DND-41 (cell line): Measurements from ENCODE around the gene LRRC27.

Experiments used
- ATAC-seq: fragments of 200-7000 bp; cut with Tn5 transposase; 3 replicates; pipeline ENCODE4 v1.9.1; 2021; ENCODE audit warnings: low read depth; ENCODE audit not compliant: insufficient read depth
- DNase-seq: peaks from one replicate; pipeline ENCODE4 v3.0.0-alpha.2; 2020
- H2AFZ ChIP-seq: 2 replicates; pipeline ENCODE4 v1.6.0; 2012; ENCODE audit warnings: low read depth, low read length
- H3K27ac ChIP-seq: 2 replicates; pipeline ENCODE4 v1.5.1; 2012; ENCODE audit warnings: low read length, inconsistent platforms
- H3K27me3 ChIP-seq: fragments of 200-600 bp; sonication (generic); 2 replicates; pipeline ENCODE4 v1.6.0; 2012; ENCODE audit warnings: low read length, mild to moderate bottlenecking, inconsistent platforms; ENCODE audit not compliant: insufficient read depth, poor library complexity
- H3K36me3 ChIP-seq: 2 replicates; pipeline ENCODE4 v1.5.1; 2012; ENCODE audit warnings: low read length, inconsistent platforms; ENCODE audit not compliant: insufficient read depth
- H3K4me1 ChIP-seq: 2 replicates; pipeline ENCODE4 v1.5.1; 2012; ENCODE audit warnings: mild to moderate bottlenecking, low read length; ENCODE audit not compliant: insufficient read depth
- H3K4me2 ChIP-seq: 2 replicates; pipeline ENCODE4 v1.6.0; 2012; ENCODE audit warnings: mild to moderate bottlenecking, moderate library complexity, low read length, inconsistent platforms; ENCODE audit not compliant: insufficient read depth
- H3K4me3 ChIP-seq, 2 experiments: fragments of 200-600 bp in 1 of 2; shearing (Covaris generic) in 1 of 2; 2 replicates each; pipeline ENCODE4 v1.5.1; 2012 to 2016; ENCODE audit warnings: inconsistent platforms in 2 of 2, low read length in 2 of 2, mild to moderate bottlenecking in 2 of 2, low read depth in 1 of 2, moderate library complexity in 1 of 2
- H3K79me2 ChIP-seq: 2 replicates; pipeline ENCODE4 v1.6.0; 2012; ENCODE audit warnings: low read length, inconsistent platforms; ENCODE audit not compliant: insufficient read depth
- H3K9ac ChIP-seq: 2 replicates; pipeline ENCODE4 v1.6.0; 2012; ENCODE audit warnings: low read depth, mild to moderate bottlenecking, inconsistent platforms, low read length, moderate library complexity
- H3K9me3 ChIP-seq: 2 replicates; pipeline ENCODE4 v1.5.1; 2012; ENCODE audit warnings: low read length, moderate library complexity, mild to moderate bottlenecking, inconsistent platforms; ENCODE audit not compliant: insufficient read depth, severe bottlenecking
- H4K20me1 ChIP-seq: 2 replicates; pipeline ENCODE4 v1.6.0; 2012; ENCODE audit warnings: low read length; ENCODE audit not compliant: insufficient read depth
- EZH2 ChIP-seq: IDR thresholded peaks from 3 replicates; pipeline ENCODE4 v1.6.1; 2012; ENCODE audit warnings: borderline replicate concordance, low read depth, mild to moderate bottlenecking, moderate library complexity, low read length, inconsistent platforms; ENCODE audit not compliant: severe bottlenecking
- TF ChIP-seq, protein P1 (sequence below): IDR thresholded peaks from 2 replicates; pipeline ENCODE4 v1.5.1; 2012; ENCODE audit warnings: borderline replicate concordance, low read length, moderate library complexity, mild to moderate bottlenecking; ENCODE audit not compliant: poor library complexity, severe bottlenecking; ENCODE audit errors: extremely low read depth

LRRC27 gene

DNA sequence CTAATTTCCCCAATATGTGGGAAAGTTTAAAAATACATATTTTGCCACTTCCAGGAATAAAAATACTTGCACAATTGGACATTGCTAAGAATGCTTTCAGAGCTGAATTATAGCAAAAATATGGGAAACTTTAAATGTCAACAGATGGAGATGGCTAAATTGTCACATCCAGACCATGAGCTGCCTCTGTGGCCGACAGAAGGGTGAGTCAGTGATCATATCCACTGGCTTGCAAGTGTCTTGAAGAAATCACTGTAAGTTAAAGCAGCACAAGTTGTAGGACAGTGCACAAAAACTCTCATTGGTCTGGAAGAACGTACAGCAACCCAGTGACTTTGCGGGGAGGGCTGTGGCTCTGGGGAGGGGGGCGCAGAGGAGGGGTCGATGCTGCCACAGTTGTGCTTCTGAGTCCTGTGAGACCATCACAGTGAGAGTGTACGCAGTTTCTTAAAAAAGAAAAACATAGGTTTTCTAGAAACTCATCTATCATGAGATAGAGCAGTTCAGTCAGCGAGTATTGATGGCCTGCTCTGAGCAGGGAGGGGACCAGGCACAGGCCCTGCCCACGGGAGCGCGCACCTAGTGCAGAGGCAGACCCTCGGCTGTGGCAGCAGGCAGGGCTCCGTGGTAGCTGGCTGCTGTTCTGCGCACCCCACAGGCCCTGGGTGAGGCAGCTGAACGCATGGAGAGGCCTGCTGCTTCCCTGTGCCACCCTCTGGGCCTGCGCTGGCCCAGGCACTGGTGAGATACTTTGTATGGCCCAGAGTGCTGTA lies 25.5 kb downstream of the LRRC27 start:
- no peak overlapping the region for H3K4me2 ChIP-seq
- no peaks in the 10 kb centered on the region for H3K27me3 ChIP-seq
- H3K79me2 ChIP-seq = no peaks in the 10 kb centered on the region
- ATAC-seq = no peak
- no peak overlapping the region for H3K27ac ChIP-seq
- no peak overlapping the region for H3K4me3 ChIP-seq
- H3K36me3 ChIP-seq = no peaks in the 10 kb centered on the region; the same call in 1 of the 2 replicates
- TF ChIP-seq, protein P1, sequence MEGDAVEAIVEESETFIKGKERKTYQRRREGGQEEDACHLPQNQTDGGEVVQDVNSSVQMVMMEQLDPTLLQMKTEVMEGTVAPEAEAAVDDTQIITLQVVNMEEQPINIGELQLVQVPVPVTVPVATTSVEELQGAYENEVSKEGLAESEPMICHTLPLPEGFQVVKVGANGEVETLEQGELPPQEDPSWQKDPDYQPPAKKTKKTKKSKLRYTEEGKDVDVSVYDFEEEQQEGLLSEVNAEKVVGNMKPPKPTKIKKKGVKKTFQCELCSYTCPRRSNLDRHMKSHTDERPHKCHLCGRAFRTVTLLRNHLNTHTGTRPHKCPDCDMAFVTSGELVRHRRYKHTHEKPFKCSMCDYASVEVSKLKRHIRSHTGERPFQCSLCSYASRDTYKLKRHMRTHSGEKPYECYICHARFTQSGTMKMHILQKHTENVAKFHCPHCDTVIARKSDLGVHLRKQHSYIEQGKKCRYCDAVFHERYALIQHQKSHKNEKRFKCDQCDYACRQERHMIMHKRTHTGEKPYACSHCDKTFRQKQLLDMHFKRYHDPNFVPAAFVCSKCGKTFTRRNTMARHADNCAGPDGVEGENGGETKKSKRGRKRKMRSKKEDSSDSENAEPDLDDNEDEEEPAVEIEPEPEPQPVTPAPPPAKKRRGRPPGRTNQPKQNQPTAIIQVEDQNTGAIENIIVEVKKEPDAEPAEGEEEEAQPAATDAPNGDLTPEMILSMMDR = no peak
- TF ChIP-seq EZH2 = no peak
- H3K9ac ChIP-seq = no peak overlapping the region
- no peaks in the 10 kb centered on the region for H3K9me3 ChIP-seq
- no peaks in the 10 kb centered on the region for H3K4me1 ChIP-seq
- H2AFZ ChIP-seq = no peak overlapping the region
- no peaks in the 10 kb centered on the region; the same call in 1 of the 2 replicates for H4K20me1 ChIP-seq
- DNase-seq = no peak

- Histone ChIP-seq H3K27me3 (no peaks in the 10 kb centered on the region), H3K9ac (no peak overlapping the region), H3K27ac (no peak overlapping the region), H3K4me1 (no peaks in the 10 kb centered on the region), H3K4me2 (no peak overlapping the region), H3K36me3 (no peaks in the 10 kb centered on the region), H3K79me2 (no peaks in the 10 kb centered on the region), H3K4me3 (no peak overlapping the region), H3K9me3 (no peaks in the 10 kb centered on the region), H4K20me1 (no peaks in the 10 kb centered on the region), H2AFZ (no peak overlapping the region)
- ATAC-seq (no peak), DNase-seq (no peak)
- TF ChIP-seq EZH2 = no peak
- TF ChIP-seq, protein P1 = no peak
Measured at GRCh38 chr10:132359305-132360040, 27.5 kb downstream of the LRRC27 start.

GRCh38 chr10:132360766-132361447 lies 28.9 kb downstream of the LRRC27 start:
- H3K9me3 ChIP-seq = no peaks in the 10 kb centered on the region
- no peaks in the 10 kb centered on the region for H3K4me1 ChIP-seq
- H2AFZ ChIP-seq = no peak overlapping the region
- no peak overlapping the region for H3K27ac ChIP-seq
- TF ChIP-seq EZH2 = no peak
- TF ChIP-seq, protein P1 = peak; percentile 71
- ATAC-seq (peak; percentile 70; the same call in 2 of the 3 replicates), DNase-seq (peak; percentile 33)
- no peaks in the 10 kb centered on the region for H3K79me2 ChIP-seq
- no peaks in the 10 kb centered on the region for H3K27me3 ChIP-seq
- no peak overlapping the region for H3K4me2 ChIP-seq
- no peaks in the 10 kb centered on the region for H3K36me3 ChIP-seq
- no peaks in the 10 kb centered on the region for H4K20me1 ChIP-seq
- H3K4me3 ChIP-seq = no peak overlapping the region
- H3K9ac ChIP-seq = no peak overlapping the region
